ENCODE data around the gene SEC23A. TPM values are rescaled to one million over a fixed set of nuclear protein-coding genes. Genes with fewer than 3 reads are reported as not detected.
"Not testable (repeated sequence)": the region's sequence is repeated elsewhere in the genome, so short reads cannot be mapped to it uniquely, and the experiment has no call there.

Gene SEC23A
- total and polyA plus RNA-seq, 2 of the 13 experiments (the other 11 are each of a cell fraction or from before 2014, with no cell fraction given) = 403 to 887 TPM

DNA sequence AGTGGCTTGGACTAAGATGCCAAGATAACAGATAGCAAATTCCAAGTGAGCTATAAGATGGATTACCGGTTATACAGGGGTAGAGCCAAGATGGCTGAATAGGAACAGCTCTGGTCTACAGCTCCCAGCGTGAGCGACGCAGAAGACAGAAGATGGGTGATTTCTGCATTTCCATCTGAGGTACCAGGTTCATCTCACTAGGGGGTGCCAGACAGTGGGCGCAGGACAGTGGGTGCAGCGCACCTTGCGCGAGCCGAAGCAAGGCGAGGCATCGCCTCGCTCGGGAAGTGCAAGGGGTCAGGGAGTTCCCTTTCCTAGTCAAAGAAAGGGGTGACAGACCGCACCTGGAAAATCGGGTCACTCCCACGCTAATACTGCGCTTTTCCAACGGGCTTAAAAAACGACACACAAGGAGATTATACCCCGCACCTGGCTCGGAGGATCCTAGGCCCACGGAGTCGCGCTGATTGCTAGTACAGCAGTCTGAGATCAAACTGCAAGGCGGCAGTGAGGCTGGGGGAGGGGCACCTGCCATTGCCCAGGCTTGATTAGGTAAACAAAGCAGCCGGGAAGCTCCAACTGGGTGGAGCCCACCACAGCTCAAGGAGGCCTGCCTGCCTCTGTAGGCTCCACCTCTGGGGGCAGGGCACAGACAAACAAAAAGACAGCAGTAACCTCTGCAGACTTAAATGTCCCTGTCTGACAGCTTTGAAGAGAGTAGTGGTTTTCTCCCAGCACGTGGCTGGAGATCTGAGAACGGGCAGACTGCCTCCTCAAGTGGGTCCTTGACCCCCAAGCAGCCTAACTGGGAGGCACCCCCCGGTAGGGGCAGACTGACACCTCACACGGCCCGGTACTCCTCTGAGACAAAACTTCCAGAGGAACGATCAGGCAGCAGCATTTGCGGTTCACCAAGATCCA, 85.7 kb downstream of the SEC23A start (continued):
- TF ChIP-seq ARID5B (CRISPR knock-in tag; IDR thresholded peaks at IDR 0.05) = peak; percentile 95
- TF ChIP-seq POGK (CRISPR knock-in tag; conservative IDR thresholded peaks at IDR 0.05) = peak; percentile 91
- TF ChIP-seq, protein P1, sequence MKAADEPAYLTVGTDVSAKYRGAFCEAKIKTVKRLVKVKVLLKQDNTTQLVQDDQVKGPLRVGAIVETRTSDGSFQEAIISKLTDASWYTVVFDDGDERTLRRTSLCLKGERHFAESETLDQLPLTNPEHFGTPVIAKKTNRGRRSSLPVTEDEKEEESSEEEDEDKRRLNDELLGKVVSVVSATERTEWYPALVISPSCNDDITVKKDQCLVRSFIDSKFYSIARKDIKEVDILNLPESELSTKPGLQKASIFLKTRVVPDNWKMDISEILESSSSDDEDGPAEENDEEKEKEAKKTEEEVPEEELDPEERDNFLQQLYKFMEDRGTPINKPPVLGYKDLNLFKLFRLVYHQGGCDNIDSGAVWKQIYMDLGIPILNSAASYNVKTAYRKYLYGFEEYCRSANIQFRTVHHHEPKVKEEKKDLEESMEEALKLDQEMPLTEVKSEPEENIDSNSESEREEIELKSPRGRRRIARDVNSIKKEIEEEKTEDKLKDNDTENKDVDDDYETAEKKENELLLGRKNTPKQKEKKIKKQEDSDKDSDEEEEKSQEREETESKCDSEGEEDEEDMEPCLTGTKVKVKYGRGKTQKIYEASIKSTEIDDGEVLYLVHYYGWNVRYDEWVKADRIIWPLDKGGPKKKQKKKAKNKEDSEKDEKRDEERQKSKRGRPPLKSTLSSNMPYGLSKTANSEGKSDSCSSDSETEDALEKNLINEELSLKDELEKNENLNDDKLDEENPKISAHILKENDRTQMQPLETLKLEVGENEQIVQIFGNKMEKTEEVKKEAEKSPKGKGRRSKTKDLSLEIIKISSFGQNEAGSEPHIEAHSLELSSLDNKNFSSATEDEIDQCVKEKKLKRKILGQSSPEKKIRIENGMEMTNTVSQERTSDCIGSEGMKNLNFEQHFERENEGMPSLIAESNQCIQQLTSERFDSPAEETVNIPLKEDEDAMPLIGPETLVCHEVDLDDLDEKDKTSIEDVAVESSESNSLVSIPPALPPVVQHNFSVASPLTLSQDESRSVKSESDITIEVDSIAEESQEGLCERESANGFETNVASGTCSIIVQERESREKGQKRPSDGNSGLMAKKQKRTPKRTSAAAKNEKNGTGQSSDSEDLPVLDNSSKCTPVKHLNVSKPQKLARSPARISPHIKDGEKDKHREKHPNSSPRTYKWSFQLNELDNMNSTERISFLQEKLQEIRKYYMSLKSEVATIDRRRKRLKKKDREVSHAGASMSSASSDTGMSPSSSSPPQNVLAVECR (CRISPR knock-in tag; IDR thresholded peaks at IDR 0.05; ENCODE audit: borderline replicate concordance) = peak; percentile 85; the same call in 1 of the 2 replicates
- peak; percentile 68; the same call in 1 of the 2 replicates for TF ChIP-seq ISX (CRISPR knock-in tag; conservative IDR thresholded peaks at IDR 0.05)
- not testable (repeated sequence) for TF ChIP-seq NR2F6 (IDR thresholded peaks at IDR 0.05)
- TF ChIP-seq NR2F6 (CRISPR knock-in tag; IDR thresholded peaks at IDR 0.05) = peak; percentile 16; the same call in 1 of the 2 replicates
- 0 out of 2 replicates have a peak, but pooled peaks have one; percentile 22 for TF ChIP-seq CERS6 (CRISPR knock-in tag; IDR thresholded peaks at IDR 0.05)
- peak; percentile 39 for TF ChIP-seq ZNF629 (CRISPR knock-in tag; conservative IDR thresholded peaks at IDR 0.05)
- TF ChIP-seq, protein P2, sequence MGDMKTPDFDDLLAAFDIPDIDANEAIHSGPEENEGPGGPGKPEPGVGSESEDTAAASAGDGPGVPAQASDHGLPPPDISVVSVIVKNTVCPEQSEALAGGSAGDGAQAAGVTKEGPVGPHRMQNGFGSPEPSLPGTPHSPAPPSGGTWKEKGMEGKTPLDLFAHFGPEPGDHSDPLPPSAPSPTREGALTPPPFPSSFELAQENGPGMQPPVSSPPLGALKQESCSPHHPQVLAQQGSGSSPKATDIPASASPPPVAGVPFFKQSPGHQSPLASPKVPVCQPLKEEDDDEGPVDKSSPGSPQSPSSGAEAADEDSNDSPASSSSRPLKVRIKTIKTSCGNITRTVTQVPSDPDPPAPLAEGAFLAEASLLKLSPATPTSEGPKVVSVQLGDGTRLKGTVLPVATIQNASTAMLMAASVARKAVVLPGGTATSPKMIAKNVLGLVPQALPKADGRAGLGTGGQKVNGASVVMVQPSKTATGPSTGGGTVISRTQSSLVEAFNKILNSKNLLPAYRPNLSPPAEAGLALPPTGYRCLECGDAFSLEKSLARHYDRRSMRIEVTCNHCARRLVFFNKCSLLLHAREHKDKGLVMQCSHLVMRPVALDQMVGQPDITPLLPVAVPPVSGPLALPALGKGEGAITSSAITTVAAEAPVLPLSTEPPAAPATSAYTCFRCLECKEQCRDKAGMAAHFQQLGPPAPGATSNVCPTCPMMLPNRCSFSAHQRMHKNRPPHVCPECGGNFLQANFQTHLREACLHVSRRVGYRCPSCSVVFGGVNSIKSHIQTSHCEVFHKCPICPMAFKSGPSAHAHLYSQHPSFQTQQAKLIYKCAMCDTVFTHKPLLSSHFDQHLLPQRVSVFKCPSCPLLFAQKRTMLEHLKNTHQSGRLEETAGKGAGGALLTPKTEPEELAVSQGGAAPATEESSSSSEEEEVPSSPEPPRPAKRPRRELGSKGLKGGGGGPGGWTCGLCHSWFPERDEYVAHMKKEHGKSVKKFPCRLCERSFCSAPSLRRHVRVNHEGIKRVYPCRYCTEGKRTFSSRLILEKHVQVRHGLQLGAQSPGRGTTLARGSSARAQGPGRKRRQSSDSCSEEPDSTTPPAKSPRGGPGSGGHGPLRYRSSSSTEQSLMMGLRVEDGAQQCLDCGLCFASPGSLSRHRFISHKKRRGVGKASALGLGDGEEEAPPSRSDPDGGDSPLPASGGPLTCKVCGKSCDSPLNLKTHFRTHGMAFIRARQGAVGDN (CRISPR knock-in tag; IDR thresholded peaks at IDR 0.05) = peak; percentile 94
